Neural cell (in vitro differentiated cells): Measurements from ENCODE around the gene LAP3.

ENCODE experiments used
- CTCF ChIP-seq: fragments of 450-650 bp; IDR thresholded peaks from 2 replicates; pipeline ENCODE4 v1.5.1; 2014; ENCODE audit warnings: antibody characterized with exemption, mild to moderate bottlenecking, moderate library complexity; ENCODE audit not compliant: poor library complexity, severe bottlenecking
- EP300 ChIP-seq: fragments of 450-650 bp; conservative IDR thresholded peaks from 2 replicates; pipeline ENCODE4 v1.6.1; 2014; ENCODE audit warnings: antibody characterized with exemption, mild to moderate bottlenecking, moderate library complexity; ENCODE audit not compliant: poor library complexity, severe bottlenecking
- MXI1 ChIP-seq: fragments of 450-650 bp; conservative IDR thresholded peaks from 2 replicates; pipeline ENCODE4 v1.6.1; 2014; ENCODE audit warnings: antibody characterized with exemption, mild to moderate bottlenecking; ENCODE audit not compliant: poor library complexity, severe bottlenecking
- POLR2AphosphoS5 ChIP-seq: IDR thresholded peaks from 2 replicates; pipeline ENCODE4 v1.6.1; 2012
- RAD21 ChIP-seq: fragments of 450-650 bp; conservative IDR thresholded peaks from 2 replicates; pipeline ENCODE4 v1.6.1; 2014; ENCODE audit warnings: antibody characterized with exemption, mild to moderate bottlenecking, moderate library complexity
- SMC3 ChIP-seq: fragments of 450-650 bp; conservative IDR thresholded peaks from 2 replicates; pipeline ENCODE4 v1.6.1; 2014; ENCODE audit warnings: antibody characterized with exemption, mild to moderate bottlenecking, moderate library complexity; ENCODE audit not compliant: poor library complexity

- TF ChIP-seq CTCF (no peak), SMC3 (no peak), RAD21 (no peak), POLR2AphosphoS5 (no peak), EP300 (no peak), MXI1 (no peak)
Measured at GRCh38 chr4:17550549-17550948, 26.4 kb upstream of the LAP3 start.
